HG03103 (cell line): ENCODE data around the gene SIGLEC10.

Experiments
- ATAC-seq: cut with Tn5 transposase; IDR thresholded peaks from one replicate; pipeline ENCODE4 v1.9.1; 2021; ENCODE audit warnings: low read depth; ENCODE audit not compliant: unreplicated experiment

SIGLEC10 gene

DNA sequence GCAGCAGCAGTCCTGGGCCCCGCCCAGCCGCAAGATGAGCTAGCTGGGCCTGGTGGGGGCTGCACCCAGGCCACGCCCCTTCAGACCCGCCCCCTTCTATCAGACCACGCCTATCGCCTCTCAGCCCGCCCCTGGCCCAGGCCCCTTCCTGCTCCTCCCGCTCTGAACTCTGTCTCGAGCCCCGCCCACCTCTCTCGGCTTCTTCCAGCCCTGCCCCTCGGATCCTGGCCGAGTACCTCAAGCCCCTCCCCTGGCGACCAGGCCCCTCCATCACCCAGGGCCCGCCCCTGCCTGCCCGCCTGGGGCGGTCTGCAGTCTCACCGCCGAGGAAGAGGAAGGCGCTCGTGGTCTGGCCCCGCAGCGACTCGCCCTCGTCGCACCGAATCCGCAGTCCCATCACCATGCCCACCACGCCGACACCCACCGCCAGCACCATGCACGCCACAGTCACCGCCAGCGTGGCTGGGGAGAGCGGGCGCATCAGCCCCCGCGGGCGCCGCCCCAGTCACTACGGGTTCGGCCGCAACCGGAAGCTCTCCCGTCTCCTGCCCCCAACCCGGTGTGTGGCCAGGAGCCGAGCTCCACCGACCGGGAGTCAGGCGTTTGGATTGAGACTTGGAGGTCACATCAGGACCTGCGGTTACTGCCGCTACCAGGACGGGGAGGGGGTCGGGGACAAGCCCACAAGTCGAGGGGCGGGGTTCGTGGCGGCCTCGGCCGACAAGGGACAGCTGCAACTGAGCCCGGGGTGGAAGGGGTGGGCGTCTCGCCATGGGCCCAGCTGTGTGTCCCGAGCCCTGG is 49.7 kb downstream of the SIGLEC10 start:
- peak; percentile 60 for ATAC-seq

DNA sequence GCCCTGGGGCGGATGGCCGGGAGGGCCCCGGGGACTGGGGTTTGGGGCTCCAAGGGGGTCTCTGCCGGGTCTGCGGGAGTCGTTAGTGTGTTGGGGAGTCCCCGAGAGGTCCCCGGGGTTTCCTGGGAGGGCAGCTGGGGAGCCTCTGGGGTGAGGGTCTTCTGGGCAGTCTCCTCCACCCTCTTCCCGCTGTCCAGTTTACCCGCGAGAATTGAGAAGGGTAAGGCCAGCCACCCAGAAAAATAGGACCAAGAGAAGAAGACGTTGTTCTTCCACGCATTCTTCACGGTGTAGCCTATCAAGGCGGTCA is 50.2 kb downstream of the SIGLEC10 start:
- ATAC-seq = peak; percentile 6

DNA sequence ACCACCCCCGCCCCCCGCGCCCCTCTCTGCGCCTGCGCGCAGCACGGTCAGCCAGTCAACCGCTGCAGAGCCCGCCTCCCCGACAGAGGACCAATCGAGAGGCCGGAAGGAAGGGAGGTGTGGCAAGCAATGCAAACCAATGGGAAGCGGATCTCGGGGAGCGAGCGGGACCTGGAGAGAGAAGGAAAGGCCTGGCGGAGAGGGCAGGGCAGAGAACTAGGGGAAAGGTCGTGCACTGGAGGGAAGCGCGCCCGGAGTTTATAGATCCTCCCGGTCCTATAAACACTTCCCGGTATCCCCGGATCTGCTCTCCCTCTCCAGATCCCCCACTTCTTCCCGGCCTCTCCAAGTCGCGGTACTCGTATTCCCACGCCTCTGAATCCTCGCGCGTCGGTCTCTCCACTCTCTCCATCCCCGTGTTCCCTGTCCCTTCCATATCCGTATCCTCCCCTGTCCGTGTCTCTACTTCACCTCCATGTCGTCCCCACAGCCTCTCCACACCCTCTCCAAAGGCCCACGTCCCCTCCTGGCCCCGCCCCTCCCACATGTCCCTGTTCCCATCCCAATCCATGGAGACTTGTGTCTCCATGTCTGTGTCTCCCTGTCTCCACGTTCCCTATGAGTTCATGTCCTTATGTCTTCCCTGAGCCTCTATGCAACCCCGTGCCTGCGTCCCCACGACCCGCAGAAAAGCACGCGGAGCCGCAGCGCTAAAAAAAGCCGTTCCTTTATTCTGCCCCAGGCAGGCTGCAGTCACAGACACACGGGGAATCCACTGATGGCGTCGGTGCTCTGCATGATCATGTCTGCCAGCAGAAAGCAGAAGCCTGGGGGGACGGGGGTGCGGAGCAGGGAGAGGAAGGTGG is 50.8 kb downstream of the SIGLEC10 start:
- peak; percentile 43 for ATAC-seq

DNA sequence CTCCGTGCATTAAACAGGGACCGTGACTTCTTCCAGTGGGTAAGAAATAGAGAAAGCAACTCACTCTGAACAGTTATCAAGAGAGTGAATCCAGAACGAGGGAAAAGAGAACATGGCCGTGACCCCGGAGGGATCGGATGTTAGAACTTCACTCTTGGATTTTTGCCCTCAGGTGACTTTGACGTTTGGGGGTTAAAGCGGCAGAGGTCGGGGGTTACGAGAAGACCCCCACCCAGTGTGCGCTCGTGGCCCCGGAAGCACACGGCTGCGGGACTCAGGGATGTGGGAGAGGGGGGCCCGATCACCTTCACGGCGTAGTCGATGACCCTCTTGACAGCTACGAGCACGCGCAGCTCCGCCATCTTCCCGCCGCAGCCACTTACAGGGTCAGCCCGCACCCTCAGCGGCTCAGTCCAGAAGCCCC is 51.5 kb downstream of the SIGLEC10 start, which contains the start of gene ETFB:
ETFB (minus strand) TSS at position 424 of the 424 bp plus-strand sequence; CDS start at position 362, 62 bp downstream.
- ATAC-seq = no peak

DNA sequence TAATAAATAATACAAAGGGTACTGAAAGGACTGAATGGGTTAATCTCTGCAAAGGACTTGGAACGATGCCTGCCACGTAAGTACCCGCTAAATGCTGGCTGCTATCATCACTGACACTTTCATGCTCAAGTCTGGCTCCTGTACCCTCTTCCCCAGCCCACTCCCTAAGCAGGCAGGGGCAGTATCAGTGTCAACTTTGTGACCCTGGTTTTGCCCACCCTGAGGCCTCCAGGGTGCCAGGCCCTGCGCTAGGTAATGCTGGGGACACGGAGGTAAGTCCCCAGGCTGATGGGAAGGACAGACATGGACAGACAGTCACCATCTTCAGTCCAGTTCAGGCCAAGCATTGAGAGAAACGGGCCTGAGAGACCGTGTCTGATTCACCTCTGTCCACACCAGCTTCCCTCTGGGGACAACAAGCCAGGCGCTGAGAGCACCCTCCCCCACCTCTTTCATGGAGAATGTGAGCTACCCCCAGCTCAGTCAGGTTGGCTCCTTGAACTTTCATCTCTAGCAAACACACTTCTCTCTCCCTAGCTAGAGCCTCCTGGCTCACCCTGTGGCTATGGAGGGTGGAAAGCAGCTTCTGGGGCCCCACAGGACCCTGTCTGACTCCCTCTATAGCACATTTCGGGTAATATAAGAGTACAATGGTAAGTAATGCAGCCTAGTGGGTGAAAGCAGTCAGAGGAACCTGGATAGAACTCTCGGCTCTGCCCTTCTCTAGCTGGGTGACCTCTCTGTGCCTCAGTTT is 52.1 kb downstream of the SIGLEC10 start:
- no peak for ATAC-seq

DNA sequence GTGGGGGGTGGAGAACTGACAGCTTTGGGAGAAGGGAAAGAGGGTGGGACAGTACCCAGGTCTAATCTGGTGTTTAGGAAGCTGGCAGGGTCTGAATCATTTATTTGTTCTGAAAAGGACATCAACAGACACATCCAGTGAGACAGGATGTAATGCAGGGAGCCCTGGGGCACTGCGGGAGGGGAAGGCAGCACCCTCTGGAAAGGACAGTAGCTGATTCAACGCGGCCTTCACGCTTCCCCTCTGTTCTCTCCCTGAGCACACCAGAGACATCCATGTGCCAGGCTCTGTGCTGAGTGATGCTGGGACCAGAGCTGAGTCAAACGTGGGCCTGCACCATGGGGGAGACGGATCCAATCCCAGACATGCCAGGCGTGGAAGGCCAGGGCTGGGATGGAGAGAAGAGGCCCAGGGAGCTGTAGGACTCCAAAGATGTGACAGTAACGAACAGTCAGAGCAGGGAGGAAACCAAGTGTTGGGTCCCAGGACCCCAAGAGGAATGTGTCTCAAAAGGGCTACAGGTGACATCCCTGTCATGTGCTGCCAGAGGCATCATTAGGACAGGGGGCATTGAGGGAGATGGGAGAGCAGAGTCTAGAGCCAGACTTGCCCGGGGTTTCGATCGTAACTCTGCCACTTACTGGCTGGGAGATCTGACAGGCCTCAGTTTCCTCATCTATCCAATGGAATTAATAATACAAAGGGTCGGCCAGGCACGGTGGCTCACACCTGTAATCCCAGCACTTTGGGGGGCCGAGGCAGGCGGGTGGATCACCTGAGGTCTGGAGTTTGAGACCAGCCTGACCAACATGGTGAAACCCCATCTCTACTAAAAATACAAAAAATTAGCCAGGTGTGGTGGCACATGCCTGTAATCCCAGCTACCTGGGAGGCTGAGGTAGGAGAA is 53.0 kb downstream of the SIGLEC10 start:
- no peak for ATAC-seq

DNA sequence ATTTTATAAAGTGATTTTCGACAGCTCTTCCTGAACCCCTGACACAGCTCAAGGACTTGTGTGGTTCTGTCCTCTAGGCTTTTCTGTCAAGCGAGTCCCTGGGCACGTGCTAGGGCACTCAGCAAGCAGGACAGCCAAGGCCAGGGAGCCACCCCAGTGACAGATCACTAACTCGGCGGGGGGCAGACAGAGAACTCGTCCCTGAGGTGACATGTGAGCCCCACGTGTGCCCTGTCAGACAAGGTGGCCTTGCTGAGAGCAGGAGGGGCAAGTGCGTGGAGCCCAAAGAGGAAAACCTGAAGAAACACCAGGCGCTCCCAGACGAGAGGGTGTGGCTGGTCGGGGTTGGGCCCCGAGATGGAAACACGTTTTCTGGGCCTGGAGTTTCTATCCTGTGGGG is 56.2 kb downstream of the SIGLEC10 start:
- ATAC-seq = no peak
